ENCODE measurements around the gene ENTREP1. TPM values are rescaled to one million over a fixed set of nuclear protein-coding genes. Genes with fewer than 3 reads are reported as not detected.
"Not testable (repeated sequence)": the region's sequence is repeated elsewhere in the genome, so short reads cannot be mapped to it uniquely, and the experiment has no call there.

ENTREP1 gene
- polyA plus RNA-seq, 1 donor = 5.0 TPM

DNA sequence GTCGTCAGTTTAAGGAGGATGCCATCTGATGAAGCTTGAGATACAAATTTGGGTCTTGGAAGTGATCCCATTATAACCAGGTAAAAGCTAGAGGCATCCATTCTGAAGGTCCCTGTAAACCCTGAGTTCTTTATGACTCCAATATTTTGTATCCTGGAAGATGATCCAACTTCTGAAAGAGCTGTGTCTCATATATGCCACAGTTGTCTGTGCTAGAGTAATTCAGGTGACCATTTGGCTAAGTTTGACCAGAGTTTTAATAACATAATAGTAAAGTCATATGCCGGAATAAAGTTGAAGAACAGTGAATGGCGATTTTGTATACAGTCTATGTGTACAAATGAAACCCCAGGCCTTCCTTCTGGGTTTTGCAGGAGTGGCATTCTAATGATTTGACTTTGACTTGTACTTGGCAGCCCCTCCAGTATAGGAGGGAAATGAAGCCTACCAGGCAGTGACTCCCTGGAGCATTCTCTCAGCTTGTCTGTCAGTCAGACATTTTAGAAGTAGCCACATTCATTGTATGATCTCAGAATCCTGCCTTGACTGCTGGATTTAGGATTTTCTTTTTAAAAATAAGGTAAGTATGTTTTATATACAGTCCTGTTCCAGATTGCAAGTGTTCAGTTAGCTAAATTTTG is 39.6 kb downstream of the ENTREP1 start:
- no peak for DNase-seq

DNA sequence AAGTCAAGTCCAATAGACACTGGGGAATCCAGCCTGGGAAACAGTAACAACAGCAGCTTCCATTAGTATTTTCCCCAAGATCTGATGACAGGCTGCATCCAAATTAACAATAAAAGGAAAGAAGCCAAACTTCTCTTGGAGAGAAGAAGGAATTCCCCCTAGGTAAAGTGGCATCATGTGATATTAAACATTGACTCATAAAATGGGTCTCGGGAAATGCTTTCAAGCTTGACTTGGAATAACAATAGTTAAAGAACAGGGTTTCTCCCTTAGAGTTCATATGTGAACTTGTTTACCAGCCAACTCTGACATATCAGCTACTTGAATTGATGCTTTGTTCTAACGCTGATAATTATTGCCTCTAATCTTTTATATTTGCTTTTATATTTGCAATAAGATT is 45.4 kb downstream of the ENTREP1 start:
- no peak for DNase-seq

DNA sequence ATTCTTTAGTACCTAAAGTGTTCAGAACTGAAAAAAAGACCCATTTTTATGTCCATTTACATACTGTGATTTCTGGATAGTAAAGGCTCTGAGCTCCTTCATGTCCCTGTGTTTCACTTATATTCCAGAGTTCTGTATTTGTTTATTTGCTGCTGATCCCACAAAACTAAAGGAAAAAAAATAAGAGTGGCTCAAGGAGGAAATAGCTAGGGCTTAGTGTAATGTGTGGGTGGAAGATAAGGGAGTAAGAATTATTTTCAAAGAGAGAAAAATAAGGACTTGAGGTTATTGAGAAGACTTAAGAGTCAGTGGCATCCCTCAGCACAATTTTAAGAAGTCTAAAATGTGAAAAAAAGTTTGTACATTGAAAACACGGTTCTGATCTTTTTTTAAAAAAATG is 46.0 kb downstream of the ENTREP1 start:
- DNase-seq = no peak

DNA sequence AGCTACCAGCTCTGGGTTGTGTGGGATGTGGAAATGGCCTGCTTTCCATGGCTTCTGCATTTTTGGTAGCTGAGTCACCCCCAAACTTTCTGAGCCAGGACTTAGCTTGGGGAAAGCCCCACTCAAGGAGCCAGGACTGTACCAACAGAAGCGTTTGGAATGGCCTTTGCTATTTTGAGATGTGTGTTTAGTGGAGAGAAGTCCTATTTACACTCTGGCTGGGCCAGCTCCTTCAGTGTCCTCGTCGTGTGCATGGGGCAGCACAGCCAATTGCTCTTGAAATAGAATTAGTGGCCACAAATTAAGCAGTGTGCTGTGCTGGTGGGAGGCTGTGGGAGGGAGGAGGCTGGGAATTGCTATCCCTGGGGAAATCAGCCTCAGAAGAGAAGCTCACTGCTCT is 51.6 kb downstream of the ENTREP1 start:
- no peak for DNase-seq

DNA sequence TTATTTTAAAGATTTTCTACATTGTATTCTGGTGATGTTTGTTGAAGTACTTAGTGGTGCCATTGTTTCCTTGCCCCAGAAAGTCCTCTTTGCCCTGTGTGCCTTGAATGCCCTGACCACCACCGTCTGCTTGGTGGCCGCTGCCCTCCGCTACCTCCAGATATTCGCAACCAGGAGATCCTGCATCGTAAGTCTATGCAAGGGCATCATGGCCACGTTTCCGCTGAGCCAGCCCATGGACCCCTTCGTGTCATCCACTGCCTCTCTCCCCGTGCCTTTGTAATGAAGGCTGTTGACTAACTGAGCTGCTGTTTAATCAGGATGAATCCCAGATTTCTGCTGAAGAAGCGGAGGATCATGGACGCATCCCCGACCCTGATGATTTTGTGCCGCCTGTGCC is 52.3 kb downstream of the ENTREP1 start:
- no peak for DNase-seq

DNA sequence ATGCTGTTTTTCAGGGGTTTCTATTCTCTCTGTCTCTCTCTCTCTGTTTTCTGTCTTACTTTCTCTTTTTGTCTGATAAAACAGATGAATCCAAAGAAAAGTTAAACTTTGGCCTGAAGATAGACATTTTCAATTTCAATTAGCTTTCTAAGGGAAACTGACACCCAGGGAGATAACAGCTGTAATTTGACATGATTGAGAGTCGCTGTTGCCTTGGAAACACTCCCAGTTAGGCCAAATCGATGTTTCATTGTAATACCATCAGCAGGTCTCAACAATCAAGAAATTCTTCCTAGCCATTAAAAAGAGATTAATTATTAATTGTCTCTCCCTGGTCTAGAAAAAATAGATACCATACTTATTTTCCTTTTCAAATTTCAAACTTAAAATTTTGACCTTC is 53.0 kb downstream of the ENTREP1 start:
- no peak for DNase-seq

DNA sequence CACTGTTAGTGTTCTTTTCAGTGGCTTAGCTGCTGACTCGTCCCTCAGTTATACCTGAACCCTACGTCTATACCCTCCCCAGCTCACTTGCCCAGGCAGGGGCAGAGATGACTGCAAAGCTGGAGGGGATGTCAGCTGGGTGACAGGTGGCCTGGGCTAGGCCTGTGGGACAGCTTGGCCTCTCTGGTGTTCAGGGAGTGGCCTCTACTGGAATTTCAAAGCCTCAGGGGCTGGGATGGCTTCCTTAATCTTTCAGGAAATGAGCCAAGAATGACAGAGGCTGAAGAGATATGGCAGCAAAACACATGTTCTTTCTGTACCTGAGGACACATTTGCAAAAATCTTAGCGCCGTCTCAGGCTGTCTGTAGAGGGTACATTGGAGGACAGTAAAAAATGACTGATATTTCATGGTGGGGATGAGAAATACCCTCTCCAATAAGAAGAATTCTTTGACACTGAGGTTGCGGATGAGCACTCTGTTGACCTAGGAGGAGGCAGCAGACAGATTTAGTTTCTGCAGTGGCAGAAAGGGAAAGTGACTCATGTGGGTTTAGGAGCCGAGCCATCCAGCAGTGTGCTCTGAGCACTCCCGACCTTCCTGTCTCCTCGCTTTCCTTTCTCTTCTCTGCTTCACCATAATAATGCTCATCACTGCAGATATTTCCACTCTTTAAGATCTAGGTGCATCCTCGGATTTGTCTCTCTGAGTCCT is 54.4 kb downstream of the ENTREP1 start:
- DNase-seq = no peak

DNA sequence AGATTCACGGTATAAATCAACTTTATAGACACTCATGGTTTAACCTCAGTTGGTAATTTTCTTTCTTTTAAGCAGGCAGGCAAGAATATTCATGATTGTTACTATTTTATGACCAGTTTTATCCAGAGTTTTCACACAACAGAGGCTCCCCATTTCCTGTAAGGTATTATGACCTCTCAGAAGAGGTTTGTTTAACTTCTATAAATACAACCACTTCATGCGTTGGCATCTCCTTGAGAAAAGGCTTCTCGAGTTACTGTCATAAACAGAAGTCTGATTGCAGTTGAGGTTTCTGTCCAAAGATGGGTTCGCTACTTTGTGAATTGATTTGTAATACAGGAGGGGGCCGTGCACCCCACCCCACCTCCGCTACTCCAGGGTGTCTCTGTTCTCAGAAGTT is 55.3 kb downstream of the ENTREP1 start:
- no peak for DNase-seq

DNA sequence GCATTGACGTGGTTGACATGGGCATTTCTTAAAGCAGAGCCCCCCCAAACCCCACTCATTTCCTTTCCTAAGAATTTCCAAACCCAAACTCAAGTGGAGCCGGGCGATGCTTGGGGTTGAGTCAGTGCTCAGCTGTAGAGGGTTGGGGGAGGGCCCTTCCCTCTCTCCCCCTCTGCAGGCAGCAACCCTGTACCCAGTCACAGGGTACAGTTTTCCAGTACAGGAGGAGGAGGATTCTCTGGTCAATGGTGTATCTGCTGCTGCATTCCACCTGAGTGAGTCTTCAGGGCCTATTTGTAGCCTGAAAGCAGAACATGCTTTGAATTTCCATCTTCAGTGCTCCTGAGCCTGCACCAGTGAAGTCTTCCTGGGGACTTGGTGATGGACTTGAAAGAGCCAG is 55.8 kb downstream of the ENTREP1 start:
- no peak for DNase-seq

DNA sequence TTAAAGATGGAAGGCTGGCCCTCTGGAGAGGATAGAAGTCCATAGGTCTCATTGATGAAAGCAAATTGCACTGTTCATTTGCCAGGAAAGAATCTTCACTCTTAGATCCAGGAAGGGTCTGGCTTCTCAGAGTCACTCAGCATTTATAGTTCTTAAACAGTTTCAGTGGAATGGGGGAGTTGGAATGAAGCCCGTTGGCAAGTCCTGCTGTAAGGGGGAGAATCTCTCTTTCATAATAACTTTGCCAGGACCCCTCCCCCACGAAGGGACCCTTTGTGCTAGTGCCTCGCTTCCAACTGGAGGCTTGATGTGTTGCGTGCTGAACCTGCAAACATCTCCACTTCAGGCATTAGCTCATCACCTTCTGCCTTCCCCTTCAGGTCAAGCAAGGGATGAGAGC is 57.1 kb downstream of the ENTREP1 start:
- no peak for DNase-seq

DNA sequence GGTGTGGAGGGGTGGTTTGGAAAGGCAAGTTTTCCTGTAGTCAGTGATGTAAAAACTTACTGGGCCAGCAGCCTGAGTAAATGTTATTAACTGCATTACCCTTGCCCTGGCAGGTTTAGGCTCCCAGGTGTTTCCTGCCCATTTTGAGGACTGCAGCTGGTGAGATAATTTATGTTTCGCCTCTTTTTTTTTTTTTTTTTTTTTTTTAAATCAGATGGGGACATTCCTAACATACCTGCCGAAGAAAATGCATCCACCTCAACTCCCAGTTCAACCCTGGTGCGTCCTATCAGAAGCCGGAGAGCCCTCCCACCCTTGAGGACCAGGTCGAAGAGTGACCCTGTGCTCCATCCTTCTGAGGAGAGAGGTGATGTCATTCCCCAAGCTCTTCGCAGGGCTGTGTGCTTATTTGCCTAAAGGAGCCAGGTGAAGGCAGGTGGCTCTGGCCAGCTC is 60.6 kb downstream of the ENTREP1 start:
- no peak for DNase-seq

DNA sequence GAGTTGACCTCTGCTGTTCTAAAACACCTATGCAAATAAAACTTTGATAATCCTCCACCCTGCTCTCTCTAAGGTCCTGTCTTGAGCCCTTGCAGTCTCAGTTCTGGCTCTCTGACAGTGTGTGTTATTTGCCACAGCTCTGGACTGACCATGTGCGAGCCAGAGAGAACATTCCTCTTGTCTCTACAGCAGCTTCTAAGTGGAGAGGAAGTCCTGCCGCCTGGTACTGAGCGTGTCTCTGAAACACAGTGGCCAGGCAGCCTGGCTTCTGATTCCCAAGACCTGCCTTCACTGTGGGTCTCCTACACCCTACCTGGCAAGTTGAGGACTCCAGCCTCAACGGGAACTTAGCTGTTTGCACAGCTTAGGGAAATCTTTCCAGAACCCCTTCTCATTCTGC is 61.6 kb downstream of the ENTREP1 start:
- DNase-seq = no peak

DNA sequence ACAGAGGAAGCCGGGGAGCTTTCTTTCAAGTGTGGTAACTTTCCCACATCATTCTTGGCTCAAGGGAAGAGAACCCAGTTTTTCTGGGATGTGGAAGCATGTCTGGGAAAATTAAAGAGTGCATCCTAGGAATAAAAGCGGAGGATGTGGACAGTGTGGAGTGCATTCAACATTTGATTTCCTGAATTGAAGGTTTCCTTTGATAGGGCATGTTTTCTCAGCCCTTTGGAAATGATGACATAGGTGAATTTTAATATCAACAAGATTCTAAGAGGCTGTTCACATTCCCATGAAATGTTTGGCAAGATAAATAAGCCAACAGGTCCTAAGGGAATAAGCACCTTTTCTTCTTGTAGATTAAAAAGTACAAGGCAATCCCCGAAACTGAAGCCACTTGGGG is 63.6 kb downstream of the ENTREP1 start:
- DNase-seq = no peak

DNA sequence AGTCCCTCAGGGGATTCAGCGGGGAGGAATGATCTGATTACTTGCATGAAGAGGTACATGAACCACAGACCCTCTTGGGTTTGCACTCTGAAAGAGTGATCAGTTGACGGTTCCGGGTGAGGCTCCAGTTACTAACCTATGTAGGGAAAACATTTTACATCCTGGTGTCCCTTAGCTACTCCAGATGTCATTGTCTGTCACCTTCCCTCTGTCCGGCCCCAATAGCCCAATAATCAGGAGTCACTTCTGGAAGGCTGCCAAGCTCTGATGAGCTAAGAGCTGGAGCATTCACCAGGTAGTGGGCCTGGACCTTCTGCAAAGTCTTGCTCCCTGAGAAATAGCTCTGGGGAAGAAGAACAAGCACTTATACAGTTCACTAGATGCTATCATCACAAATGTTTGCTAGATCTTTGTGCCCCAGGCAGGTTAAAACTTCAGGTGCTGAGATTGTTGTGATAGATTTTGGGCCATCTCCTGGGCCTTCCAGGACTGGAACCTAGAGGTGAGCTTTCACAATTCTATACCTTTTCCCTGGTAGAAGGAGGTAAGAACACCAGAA is 64.5 kb downstream of the ENTREP1 start:
- no peak for DNase-seq

DNA sequence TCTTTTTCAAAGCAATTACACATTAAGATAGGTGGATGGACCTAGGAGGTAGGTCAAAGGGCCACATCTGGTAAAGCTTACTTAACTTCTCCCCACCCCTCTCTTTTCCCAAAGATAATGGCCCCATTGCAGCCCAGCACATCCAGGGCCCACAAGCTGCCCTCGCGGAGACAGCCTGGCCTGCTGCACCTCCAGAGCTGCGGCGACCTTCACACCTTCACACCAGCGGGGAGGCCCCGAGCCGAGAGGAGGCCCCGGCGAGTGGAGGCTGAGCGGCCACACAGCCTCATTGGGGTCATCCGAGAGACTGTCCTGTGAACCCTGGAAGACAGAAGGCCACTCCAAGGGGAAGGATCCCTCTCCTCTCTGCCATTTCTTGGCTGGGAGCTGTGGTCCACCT is 66.5 kb downstream of the ENTREP1 start:
- DNase-seq = no peak

DNA sequence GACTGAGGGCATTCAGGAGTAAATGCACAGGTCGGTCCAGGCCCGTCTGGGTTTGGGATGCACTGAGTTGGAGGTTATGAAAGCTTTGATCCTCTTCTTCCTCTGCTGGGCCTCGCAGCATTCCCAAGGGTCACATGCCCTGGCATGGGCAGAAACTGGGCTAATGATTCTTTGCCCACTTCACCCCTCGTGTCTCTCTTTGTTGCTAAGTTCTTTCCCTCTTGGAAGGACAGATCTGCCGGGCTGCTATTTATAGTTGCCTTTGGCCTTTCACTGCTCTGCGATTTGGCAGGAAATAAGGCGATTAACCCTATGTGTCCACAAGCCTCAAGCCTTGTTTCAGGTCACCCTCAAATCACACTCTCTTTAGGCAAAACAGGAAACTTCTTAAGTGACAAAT is 66.9 kb downstream of the ENTREP1 start:
- DNase-seq = no peak

DNA sequence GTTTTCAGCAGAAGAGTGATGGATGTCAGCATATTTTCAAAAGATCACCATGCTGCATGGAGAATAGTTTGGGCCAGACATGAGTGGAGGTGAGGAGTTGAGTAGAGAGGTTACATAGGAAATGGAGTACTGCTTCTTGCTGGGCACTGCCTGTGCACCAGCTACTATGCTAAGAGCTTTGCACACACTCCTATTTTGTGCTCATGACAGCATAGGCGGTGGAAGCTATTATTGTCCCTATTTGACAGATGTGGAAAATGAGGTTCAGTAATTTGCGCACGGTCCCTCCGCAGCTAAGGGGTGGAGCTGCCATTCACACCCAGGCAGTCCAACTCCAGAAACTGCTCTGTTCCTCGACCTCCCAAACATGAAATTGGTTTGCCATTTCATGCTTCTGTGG is 67.8 kb downstream of the ENTREP1 start:
- DNase-seq = no peak

DNA sequence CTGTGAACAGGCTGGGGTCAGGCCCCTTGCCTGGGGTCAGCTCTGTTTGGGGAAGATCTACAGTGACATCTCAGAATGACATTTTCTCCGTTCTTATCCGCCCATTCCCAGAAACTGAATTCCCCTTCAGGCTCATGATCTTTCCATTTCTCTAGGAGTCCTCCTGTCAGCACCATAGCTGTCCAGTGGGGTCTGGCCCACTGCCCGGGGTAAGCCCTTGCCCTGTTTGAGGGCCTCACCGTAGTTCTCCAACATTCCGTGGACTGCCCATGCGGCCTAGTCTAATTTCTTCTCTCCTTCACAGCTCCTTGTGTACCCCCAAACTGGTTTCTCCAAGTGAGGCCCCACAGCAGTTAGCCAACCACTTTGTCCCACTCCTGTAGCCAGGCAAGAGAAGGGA is 68.4 kb downstream of the ENTREP1 start:
- no peak for DNase-seq

DNA sequence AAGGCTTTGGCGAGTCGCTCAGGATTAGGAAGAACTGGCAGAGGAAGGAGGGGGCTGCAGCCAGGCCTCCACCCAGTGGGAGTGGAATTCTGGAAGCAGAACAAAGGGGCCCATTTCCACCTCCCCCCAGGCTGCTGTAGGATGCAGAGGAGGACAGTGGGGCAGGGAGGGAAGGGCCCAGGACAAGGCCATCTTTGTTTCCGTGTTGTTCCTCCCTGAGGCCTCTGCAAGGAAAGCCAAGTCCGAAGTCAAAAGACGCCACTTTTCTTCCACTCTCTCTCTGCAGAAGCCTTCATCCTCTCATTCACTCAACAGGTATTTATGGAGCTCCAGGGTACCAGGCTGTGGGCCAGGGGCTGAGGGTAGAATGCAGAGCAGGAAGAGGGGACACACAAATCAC is 70.7 kb downstream of the ENTREP1 start:
- no peak for DNase-seq

DNA sequence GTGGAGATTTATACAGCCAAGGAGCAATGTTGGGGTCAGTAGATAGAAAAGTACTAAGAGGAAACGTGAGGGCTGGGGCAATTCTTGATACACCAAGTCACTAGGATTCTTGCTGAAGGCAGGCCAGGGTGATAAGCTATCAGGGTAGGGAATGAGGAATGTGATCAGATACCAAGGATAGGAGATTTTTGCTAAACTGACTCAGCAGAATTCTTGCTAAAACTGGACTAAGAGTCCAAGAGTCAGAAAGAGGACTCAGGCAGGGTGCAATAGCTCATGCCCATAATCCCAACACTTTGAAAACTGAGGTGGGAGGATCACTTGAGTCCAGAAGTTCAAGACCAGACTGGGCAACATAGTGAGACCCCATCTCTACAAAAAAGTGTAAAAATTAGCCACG is 71.7 kb downstream of the ENTREP1 start:
- no peak for DNase-seq

DNA sequence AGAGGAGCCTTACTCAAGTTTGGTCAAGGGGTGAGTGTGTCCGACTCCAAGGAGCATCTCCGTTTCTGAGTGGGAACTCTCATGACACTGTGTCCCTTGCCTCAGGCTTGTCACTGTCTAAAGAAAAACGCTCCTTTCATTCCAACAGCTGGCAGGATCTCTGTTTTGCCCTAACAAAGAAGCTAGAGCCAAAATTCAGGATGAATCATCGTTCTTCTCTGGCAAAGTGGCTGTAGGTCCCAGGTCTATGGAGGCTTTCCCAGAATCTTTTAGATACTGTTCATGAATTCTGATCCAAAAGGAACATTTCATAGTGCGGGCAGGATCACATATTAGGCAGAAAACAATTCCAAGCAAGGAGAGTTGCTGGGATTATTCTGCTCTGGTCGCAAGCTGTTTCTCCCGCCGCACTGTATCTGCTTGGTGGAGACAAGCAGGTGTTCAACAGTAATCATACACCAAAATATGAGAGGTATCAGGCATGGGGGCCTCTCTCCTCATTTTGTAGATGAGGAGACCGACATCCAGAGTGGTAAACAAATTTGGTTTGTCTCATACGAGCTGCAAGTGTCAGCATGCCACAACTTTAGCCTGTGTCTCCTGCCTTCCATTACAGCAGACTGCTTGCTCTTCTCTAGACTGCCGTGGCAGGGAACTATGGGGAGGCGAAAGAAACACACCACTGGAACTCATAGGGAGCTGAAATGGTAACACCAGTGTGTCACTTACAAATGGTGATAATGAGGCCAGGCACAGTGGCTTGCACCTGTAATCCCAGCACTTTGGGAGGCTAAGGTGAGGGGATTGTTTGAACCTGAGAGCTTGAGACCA is 72.6 kb downstream of the ENTREP1 start:
- no peak for DNase-seq

DNA sequence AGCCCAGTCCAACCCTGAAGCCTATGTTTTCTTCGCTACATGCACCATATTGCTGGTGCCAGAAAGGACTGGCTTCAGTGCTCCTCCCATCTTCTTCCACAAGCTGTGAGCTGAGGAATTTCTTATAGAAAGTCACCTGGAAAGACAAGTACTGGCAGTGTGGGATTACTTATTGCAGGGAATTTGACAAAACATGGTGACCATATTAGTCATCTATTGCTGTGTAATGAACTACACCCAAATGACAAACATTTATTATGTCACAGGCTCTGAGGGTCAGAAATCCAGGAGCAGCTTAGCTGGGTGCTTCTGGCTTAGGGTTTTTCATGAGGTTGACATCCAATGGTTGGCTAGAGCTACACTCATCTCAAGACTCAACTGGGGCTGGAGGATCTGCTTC is 75.5 kb downstream of the ENTREP1 start:
- no peak for DNase-seq

DNA sequence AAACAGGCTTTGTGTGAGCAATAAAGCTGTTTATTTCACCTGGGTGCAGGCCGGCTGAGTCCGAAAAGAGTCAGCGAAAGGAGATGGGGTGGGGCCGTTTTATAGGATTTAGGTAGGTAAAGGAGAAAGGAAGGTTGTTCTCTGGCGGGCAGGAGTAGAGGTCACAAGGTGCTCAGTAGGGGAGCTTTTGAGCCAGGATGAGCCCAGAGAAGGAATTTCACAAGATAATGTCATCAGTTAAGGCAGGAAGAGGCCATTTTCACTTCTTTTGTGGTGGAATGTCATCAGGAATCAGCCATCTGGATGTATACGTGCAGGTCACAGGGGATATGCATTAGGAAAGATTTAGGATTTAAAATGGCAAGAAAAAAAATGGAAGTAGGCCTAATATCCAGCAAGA is 84.9 kb downstream of the ENTREP1 start:
- not testable (repeated sequence) for DNase-seq

Data from left kidney (tissue), 2 donors.